Measurements from ENCODE around the gene TMCO5A.
"Not testable (repeated sequence)": the region's sequence is repeated elsewhere in the genome, so short reads cannot be mapped to it uniquely, and the experiment has no call there.

TMCO5A gene

DNA sequence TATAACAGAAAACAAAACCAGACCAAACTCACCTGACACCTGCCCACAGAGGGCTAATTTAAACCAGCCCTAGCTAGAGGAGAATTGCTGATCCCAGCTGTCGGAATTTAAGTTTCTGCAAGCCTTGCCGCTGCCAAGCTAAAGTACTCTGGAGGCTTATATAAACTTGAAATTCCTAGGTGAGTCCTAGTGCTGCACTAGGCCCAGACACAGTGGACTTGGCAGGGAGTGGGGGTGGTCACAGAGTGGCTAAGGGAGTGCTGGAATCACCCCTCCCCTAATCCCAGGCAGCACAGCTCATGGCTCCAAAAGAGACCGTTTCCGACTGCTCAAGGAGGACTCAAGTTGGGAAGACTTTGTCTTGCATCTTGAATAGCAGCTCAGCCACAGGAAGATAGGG is 17.6 kb downstream of the TMCO5A start:
- DNase-seq (ENCODE audit: low read depth, low spot score), result no peak
- no peak overlapping the region for H3K4me3 ChIP-seq (ENCODE audit: low read length)

- not testable (repeated sequence) for DNase-seq (ENCODE audit: low read depth, low spot score); H3K4me3 ChIP-seq (ENCODE audit: low read length)
Observed at GRCh38 chr15:37960742-37961141, 26.3 kb downstream of the TMCO5A start.

DNA sequence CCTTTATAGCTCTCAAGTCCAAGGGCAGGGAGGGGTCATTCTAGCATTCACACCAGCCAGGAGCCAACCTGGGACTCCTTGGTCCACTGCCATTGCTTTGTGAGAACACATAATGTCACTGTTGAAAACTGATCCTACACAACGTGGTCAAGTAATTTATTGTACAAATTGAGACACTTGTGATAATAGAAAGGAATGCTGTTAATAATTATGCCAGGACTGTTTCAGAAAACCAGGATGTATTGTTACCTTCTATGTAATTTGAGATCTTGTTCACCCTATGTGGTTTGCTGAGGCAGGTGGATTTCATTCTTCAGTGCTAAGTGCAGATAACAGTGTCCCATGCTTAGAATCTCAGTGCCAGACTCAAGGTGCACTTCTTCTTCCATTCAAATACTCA is 33.3 kb downstream of the TMCO5A start:
- no peak overlapping the region for H3K4me3 ChIP-seq (ENCODE audit: low read length)
- no peak for DNase-seq (ENCODE audit: low read depth, low spot score)

- DNase-seq (ENCODE audit: low read depth, low spot score), result no peak
- H3K4me3 ChIP-seq (ENCODE audit: low read length), result no peak overlapping the region
Observed at GRCh38 chr15:37973856-37974255, 39.4 kb downstream of the TMCO5A start.

DNA sequence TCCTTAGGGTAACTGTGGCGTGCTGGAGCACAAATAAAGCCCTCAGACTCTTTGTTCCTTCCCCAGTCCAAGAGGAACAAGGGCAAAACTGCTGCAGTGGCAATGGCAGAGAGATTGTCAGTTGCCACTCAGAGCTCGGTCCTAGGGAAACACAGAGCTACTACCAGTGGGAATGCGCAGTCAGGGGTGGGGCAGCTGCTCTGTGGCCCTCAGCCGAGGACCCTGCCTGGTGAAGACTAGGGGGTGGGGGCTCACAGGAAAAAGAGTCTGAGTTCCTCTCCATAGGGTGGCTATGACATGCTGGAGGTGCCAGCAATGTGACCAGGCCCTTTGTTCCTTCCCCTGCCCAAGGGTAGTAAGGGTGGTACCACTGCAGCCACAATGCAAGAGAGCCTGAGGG is 43.8 kb downstream of the TMCO5A start:
- no peak for DNase-seq (ENCODE audit: low read depth, low spot score)
- no peak overlapping the region for H3K4me3 ChIP-seq (ENCODE audit: low read length)

DNA sequence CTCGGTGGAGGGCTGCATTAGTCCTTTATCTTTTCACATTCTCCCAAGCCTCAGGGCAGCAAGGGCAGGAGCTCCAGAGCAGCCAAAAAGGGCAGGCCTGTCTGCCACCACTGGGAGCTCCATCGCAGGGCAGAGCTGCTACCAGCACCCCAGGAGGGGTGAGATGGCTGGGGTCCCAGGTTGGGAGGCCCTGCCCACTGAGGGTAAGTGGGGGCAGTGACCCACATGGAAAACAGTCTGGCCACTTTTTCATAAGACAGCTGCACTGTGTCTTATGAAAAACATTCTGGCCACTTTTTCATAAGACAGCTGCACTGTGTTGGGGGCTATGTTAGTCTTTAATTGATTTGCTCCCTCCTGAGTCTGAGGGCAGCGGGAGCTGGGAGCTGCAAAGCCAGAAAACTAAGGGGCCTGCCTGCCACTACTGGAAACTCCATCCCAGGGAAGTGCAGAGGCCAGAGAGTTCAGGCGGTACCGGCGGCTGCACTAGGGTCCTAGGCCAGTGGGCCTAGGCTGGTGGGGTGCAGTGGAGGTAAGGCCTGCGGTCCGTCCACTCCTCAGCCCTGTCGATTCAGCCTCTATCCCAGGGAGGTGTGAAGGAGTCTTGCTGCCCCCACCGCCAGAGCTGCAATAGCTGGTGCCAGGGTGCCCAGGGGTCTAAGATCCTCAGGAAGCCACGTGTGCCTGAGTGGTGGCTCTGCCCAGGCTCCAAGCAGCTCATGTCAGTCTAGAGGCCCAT is 45.4 kb downstream of the TMCO5A start:
- no peak for DNase-seq (ENCODE audit: low read depth, low spot score)

DNA sequence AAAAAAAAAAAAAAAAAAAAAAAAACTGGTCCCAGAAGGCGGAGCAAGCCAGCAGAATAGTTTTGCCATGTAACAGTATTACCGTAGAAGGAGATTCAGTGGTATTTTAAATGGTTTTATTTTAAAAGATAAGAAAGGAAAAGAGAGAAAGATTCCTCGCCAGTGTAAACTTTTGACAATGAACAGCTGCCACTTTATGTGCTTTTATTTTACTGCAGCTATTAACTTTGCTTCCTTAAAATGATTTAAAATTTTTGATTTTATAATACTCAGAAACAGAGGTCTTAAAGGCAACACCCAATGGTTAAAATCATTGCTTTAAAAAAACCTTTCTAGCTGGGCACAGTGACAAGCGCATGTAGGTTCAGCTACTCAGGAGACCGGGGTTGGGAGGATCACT is 46.8 kb downstream of the TMCO5A start:
- DNase-seq (ENCODE audit: low read depth, low spot score), result no peak
- H3K4me3 ChIP-seq (ENCODE audit: low read length), result no peak overlapping the region

More for the DNA sequence above, 45.4 kb downstream of the TMCO5A start:
- H3K4me3 ChIP-seq (ENCODE audit: low read length), result no peak overlapping the region

- H3K4me3 ChIP-seq (ENCODE audit: low read length), result no peak overlapping the region
- DNase-seq (ENCODE audit: low read depth, low spot score), result no peak
Observed at GRCh38 chr15:37981775-37982174, 47.3 kb downstream of the TMCO5A start.

DNA sequence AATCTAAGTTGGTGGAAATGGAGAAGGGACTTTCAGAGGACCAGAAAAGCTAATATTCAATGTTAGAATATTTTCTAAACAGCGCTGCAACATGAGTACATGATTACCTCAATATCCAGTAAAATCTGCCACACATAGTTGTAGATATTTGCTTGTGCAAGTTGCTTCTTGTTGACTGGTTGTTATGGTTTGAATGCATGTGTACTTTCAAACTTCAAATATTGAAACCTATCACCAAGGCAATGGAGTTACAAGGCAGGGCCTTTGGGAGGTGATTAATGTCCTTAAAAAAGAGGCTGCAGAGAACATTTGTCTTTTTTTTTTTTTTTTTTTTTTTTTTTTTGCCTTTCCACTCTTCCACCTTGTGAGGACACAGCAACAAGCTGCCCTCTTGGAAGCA is 49.9 kb downstream of the TMCO5A start:
- H3K4me3 ChIP-seq (ENCODE audit: low read length), result no peak overlapping the region
- DNase-seq (ENCODE audit: low read depth, low spot score), result no peak

- peak; percentile 48 for DNase-seq (ENCODE audit: low read depth, low spot score)
- no peak overlapping the region for H3K4me3 ChIP-seq (ENCODE audit: low read length)
Observed at GRCh38 chr15:37995461-37996347, 61.3 kb downstream of the TMCO5A start.
